ENCODE measurements around the gene BCL2L12.

BCL2L12 gene

DNA sequence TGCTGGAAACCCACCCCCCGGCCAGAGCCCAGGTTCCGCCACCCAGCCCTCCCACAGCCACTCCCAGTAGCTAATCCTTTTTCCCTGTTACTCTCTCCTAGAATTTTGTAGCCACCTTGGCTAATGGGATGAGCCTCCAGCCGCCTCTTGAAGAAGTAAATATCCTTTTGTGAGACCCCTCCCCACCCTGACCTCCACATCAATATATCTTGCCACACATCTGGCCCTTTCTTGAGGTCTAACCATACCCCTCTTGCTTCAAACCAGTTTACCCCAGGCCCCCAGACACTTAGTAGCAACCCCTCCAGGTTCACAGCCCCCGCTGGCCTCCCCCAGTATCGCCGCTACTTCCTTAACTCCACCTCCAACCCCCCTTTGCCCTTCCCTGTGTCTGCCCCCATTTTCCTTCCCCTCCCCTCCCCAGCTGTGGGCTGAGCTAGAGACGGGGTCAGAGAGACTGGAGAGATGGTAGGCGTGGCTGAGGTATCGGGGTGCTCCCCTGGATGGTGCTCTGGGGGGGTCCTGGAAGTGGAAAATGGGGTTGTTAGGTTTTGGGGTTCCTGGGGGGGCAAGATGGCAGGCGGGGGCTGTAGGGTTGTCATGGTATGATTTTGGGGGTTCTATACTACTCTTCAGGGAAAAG lies 14.2 kb downstream of the BCL2L12 start:
- no peaks in the 10 kb centered on the region for H3K27me3 Mint-ChIP-seq (ENCODE audit: low read depth)
- H3K27ac Mint-ChIP-seq, result peak overlapping the region; percentile 81 to 93 (median 83)
- peak overlapping the region; percentile 92 to 96 (median 92) for H3K4me3 Mint-ChIP-seq
- no peaks in the 10 kb centered on the region for H3K9me3 Mint-ChIP-seq
- TF ChIP-seq, protein P1, sequence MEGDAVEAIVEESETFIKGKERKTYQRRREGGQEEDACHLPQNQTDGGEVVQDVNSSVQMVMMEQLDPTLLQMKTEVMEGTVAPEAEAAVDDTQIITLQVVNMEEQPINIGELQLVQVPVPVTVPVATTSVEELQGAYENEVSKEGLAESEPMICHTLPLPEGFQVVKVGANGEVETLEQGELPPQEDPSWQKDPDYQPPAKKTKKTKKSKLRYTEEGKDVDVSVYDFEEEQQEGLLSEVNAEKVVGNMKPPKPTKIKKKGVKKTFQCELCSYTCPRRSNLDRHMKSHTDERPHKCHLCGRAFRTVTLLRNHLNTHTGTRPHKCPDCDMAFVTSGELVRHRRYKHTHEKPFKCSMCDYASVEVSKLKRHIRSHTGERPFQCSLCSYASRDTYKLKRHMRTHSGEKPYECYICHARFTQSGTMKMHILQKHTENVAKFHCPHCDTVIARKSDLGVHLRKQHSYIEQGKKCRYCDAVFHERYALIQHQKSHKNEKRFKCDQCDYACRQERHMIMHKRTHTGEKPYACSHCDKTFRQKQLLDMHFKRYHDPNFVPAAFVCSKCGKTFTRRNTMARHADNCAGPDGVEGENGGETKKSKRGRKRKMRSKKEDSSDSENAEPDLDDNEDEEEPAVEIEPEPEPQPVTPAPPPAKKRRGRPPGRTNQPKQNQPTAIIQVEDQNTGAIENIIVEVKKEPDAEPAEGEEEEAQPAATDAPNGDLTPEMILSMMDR (IDR thresholded peaks at IDR 0.05; ENCODE audit: unreplicated experiment in 3 of 3), result no peak
- peaks cover 28% of the 10 kb centered on the region for H3K36me3 Mint-ChIP-seq (ENCODE audit: low read depth)
- H3K4me1 Mint-ChIP-seq, result peaks cover 23% of the 10 kb centered on the region

DNA sequence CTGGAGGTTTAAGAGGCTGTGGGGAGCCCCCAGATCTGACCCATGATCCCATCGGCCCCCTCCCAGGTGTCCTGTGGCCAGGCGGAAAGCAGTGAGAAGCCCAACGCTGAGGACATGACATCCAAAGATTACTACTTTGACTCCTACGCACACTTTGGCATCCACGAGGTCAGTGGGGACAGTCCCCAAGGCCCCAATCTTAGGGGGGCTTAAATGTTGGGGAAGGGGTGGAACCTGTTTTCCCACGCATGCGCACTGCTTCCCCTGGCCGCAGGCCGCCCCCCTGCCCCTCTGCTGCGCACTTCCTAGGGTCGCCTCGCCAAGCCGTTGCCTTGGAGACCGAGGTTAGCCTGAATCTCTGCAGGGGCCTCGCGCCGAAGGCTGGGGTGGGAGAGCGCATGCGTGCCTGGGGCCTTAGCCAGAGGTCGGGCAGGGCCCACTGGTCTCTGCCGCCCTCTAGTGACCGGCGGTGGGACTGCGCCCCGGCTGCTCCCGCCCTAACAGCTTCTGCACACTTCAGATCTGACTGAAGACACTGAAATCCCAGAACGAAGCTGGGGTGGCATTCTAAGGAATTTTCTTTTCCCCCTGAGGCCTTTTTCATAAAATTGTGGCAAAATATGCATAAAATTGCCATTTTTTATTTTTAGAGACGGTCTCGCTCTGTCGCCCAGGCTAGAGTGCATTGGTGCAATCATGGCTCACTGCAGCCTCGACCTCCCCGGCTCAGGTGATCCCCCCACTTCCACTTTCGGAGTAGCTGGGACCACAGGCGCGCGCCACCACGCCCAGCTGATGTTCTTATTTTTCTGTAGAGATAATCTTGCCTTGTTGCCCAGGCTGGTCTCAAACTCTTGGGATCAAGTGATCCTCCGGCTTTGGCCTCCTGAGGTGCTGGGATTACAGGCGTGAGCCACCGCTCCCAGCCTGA lies 15.0 kb downstream of the BCL2L12 start:
- Mint-ChIP-seq H3K27me3 (ENCODE audit: low read depth) (no peaks in the 10 kb centered on the region), H3K36me3 (ENCODE audit: low read depth) (peaks cover 35% of the 10 kb centered on the region), H3K4me1 (peaks cover 27% of the 10 kb centered on the region), H3K27ac (peak overlapping the region; percentile 81 to 93 (median 83)), H3K9me3 (no peaks in the 10 kb centered on the region), H3K4me3 (peak overlapping the region; percentile 92 to 96 (median 92))
- TF ChIP-seq, protein P1 (IDR thresholded peaks at IDR 0.05; ENCODE audit: unreplicated experiment in 3 of 3), result peak; percentile 99 to 100 (median 100)

DNA sequence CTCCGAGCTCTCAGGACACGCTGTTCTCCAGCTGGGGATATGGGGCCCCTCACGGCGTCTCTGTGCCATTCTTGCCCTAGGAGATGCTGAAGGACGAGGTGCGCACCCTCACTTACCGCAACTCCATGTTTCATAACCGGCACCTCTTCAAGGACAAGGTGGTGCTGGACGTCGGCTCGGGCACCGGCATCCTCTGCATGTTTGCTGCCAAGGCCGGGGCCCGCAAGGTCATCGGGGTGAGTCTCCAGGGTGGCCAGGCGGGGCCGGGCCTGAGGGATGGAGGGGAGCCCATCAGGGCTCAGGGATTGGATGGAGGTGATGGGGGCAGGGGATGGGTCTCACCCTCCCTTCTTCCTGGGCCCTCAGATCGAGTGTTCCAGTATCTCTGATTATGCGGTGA lies 16.1 kb downstream of the BCL2L12 start:
- TF ChIP-seq, protein P1 (IDR thresholded peaks at IDR 0.05; ENCODE audit: unreplicated experiment in 3 of 3), result no peak

DNA sequence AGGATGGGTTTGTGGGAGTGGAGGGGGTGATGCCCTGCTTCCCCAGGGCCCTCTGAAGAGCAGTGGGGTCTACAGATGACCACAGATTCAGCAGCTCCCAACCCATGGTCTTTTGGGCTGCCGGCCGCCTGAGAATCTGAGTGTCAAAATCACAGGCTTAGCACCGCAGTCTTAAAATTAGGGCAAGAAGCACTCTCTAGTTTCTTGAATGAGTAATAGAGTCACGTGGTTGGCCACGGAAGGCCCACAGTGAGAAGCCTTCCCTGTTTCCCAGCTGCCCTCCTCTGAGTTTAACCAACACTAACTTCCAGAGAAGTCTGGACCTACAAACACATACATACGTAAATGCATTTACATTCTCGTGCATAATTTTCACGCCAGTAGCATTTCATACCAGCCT lies 16.5 kb downstream of the BCL2L12 start:
- TF ChIP-seq, protein P1 (IDR thresholded peaks at IDR 0.05; ENCODE audit: unreplicated experiment in 3 of 3), result no peak
- Mint-ChIP-seq H3K4me3 (peak overlapping the region in 1 of 3 experiments; percentile 34), H3K36me3 (ENCODE audit: low read depth) (peaks cover 39% of the 10 kb centered on the region), H3K27ac (no peak overlapping the region), H3K9me3 (no peaks in the 10 kb centered on the region), H3K27me3 (ENCODE audit: low read depth) (no peaks in the 10 kb centered on the region), H3K4me1 (peaks cover 27% of the 10 kb centered on the region)

More for the DNA sequence above, 16.1 kb downstream of the BCL2L12 start:
- Mint-ChIP-seq H3K9me3 (no peaks in the 10 kb centered on the region), H3K4me1 (peaks cover 27% of the 10 kb centered on the region), H3K36me3 (ENCODE audit: low read depth) (peaks cover 39% of the 10 kb centered on the region), H3K27me3 (ENCODE audit: low read depth) (no peaks in the 10 kb centered on the region), H3K4me3 (no peak overlapping the region), H3K27ac (no peak overlapping the region)

DNA sequence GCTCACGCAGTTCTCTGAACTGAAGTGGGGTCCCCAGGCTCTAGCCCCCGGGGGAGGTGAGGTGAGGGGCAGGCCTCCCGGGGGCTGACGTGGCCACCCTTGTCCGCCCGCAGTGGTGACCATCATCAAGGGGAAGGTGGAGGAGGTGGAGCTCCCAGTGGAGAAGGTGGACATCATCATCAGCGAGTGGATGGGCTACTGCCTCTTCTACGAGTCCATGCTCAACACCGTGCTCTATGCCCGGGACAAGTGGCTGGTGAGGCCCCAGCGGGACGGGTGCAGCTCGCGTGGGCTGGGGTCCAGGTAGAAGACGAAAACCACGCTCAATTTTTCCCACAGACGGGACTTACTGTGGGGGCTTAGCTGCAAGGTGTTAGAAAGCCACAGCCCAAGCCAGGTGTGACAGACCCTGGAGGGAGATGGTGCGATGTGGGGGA lies 18.1 kb downstream of the BCL2L12 start:
- Mint-ChIP-seq H3K27ac (no peak overlapping the region), H3K4me1 (peaks cover 31% of the 10 kb centered on the region), H3K27me3 (ENCODE audit: low read depth) (no peaks in the 10 kb centered on the region), H3K4me3 (no peak overlapping the region), H3K36me3 (ENCODE audit: low read depth) (peaks cover 47% of the 10 kb centered on the region), H3K9me3 (no peaks in the 10 kb centered on the region)
- TF ChIP-seq, protein P1 (IDR thresholded peaks at IDR 0.05; ENCODE audit: unreplicated experiment in 3 of 3), result no peak

Data from nephron (organoid).